Adipocyte (in vitro differentiated cells): ENCODE results near the gene MRAP.

Source experiments
- DNase-seq: peaks from one replicate; pipeline ENCODE4 v3.0.0-alpha.2; 2015; ENCODE audit warnings: low read depth
- H3K27me3 ChIP-seq: replicated peaks from 2 replicates; pipeline ENCODE4 v1.7.0; 2013; ENCODE audit warnings: mild to moderate bottlenecking, low read length, moderate library complexity; ENCODE audit not compliant: control insufficient read depth, insufficient read depth
- H3K36me3 ChIP-seq: 2 replicates; pipeline ENCODE4 v1.7.0; 2013; ENCODE audit warnings: low read length, mild to moderate bottlenecking, moderate library complexity; ENCODE audit not compliant: control insufficient read depth, insufficient read depth, severe bottlenecking
- H3K4me1 ChIP-seq: 2 replicates; pipeline ENCODE4 v1.7.0; 2013; ENCODE audit warnings: mild to moderate bottlenecking, low read length, moderate library complexity; ENCODE audit not compliant: control insufficient read depth, insufficient read depth
- H3K4me3 ChIP-seq: 2 replicates; pipeline ENCODE4 v1.7.0; 2013; ENCODE audit warnings: mild to moderate bottlenecking, low read length, moderate library complexity
- H3K9ac ChIP-seq: 2 replicates; pipeline ENCODE4 v1.7.0; 2013; ENCODE audit warnings: mild to moderate bottlenecking, low read length, moderate library complexity
- H3K9me3 ChIP-seq: 2 replicates; pipeline ENCODE4 v1.7.0; 2013; ENCODE audit warnings: mild to moderate bottlenecking, low read length, moderate library complexity; ENCODE audit not compliant: control insufficient read depth

The MRAP gene

DNA sequence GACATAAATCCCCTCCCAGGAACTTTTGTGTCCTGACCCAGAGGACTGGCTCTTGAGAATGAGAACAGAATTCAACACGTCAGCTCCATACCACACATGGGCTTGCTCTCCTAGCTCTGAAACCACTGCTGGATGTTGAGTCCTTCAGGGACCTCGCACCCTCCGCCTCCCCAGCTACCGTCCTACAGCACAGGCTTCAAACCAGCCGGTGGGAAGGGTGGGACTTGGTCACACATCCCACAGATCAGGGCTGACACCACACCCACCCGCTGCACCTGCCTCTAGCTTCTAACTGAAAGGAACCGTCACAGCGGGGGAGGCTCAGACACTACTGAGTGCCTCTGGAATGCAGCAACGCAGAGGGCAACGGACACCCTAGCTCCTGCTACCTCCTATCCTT is 24.0 kb downstream of the MRAP start:
- Histone ChIP-seq H3K9me3 (no peaks in the 10 kb centered on the region), H3K27me3 (no peaks in the 10 kb centered on the region), H3K4me3 (no peak overlapping the region), H3K4me1 (peaks cover 7% of the 10 kb centered on the region), H3K9ac (no peak overlapping the region), H3K36me3 (peaks cover 99% of the 10 kb centered on the region)
- DNase-seq = no peak

DNA sequence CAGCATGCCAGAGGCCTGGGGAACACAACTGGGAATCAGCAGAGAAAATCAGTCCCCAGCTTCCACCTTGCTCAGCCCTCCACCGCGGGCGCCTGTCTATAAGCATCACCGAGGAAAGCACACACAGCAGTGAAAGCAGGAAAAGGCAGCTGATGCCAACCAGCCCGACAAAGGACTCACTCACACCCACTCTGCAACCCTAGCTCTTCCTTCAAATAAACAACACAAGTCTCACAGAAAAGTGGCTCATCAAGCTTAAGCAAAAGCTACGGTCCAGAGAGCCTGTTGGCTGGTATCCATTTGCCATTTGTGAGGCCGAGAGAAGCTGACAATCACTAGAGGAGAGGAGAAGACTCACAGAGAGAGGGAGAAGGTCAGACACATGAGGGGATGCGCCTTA is 27.1 kb downstream of the MRAP start:
- Histone ChIP-seq H3K9me3 (no peaks in the 10 kb centered on the region), H3K4me3 (no peak overlapping the region), H3K4me1 (peaks cover 25% of the 10 kb centered on the region), H3K9ac (no peak overlapping the region), H3K27me3 (no peaks in the 10 kb centered on the region), H3K36me3 (peaks cover 77% of the 10 kb centered on the region)
- no peak for DNase-seq

DNA sequence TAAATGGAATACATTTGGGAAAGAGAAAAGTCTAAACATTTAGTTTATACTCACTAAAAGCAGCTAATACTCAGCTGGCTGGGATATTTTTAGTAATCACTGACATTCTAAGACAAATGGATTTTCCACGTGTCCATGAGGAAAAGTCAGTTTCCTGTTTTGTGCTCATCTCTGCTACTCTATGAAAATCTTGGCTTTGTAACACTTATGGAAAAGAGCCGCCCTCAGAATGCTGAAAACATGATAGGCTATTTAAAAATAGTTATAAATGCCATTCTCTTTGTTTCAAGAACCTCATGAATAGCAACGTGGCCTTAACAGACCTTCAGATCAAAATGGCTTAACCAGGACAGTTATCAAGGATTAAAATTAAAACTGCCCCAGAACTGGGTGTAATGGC is 29.9 kb downstream of the MRAP start:
- Histone ChIP-seq H3K9ac (peak overlapping the region; percentile 57), H3K27me3 (no peaks in the 10 kb centered on the region), H3K36me3 (peaks cover 75% of the 10 kb centered on the region), H3K9me3 (no peaks in the 10 kb centered on the region), H3K4me3 (peak overlapping the region; percentile 35), H3K4me1 (peaks cover 25% of the 10 kb centered on the region)
- no peak for DNase-seq

DNA sequence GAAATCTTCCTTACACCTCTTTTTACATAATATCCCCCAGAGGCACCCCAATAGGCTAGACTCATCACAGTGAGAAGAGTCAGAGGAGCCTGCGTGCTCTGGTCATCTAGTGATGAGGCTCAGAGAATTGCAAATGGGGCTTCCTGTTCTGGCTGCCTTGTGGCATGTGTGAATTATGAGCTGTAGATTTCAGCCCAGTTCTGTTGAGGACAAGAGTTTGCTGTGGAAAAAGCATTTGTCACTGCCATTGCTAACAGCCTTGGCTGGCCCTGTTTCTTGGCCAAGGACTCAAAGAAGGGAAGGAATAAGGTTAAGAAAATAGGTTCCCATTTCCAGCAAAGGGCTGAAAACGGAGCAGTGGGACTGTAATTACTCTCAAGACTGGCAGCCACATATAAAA is 30.7 kb downstream of the MRAP start:
- no peak for DNase-seq
- Histone ChIP-seq H3K36me3 (peaks cover 75% of the 10 kb centered on the region), H3K4me1 (peaks cover 25% of the 10 kb centered on the region)

DNA sequence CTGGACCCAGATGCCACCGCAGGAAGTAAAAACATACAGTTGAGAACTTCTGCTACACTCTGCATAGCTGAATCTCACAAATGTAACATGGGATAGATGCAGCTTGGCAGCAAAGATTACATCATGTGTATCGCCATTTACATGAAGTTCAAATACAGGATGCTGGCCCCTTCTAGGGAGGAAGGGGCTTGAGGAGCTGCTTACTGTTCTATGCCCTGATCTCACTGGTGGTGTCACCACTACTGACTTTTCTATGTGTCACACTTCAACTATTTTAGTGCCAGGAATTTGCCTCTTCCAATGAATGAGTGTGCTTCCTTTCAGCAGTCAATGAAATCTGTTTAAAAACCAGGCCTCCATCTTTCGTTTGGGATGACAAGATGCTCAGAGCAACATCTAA is 31.1 kb downstream of the MRAP start:
- Histone ChIP-seq H3K27me3 (no peaks in the 10 kb centered on the region), H3K9ac (no peak overlapping the region), H3K36me3 (peaks cover 75% of the 10 kb centered on the region), H3K9me3 (no peaks in the 10 kb centered on the region), H3K4me1 (peaks cover 25% of the 10 kb centered on the region), H3K4me3 (no peak overlapping the region)
- DNase-seq = no peak

More for the DNA sequence above, 30.7 kb downstream of the MRAP start:
- H3K9ac ChIP-seq = peak overlapping the region; percentile 57
- H3K9me3 ChIP-seq = no peaks in the 10 kb centered on the region
- H3K27me3 ChIP-seq = no peaks in the 10 kb centered on the region
- peak overlapping the region; percentile 35 for H3K4me3 ChIP-seq

DNA sequence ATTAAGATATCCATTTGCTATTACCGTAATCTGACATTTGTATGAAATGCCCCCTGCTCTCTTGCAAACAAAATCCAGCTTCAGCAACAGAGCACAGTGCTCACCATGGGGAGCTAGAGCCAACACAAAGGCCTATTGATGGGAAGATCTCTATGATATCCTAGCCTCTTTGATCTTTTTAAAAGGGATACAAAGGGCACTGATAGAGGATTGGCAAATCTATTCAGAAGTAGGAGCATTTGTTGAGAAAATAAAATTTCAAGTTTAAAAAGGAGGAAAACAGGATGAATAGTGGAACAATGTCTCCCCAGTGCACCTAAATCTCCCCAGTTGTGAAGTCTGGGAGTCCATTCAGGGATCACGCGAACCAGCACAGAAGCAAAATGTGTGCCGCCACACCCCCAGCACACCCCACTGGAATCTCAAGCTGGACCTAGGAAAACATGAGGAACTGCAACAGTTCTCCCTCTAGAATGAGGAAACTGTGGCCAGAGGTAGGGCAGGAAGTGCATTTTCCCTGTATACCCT is 32.2 kb downstream of the MRAP start:
- H3K9me3 ChIP-seq = no peaks in the 10 kb centered on the region
- no peak for DNase-seq
- H3K27me3 ChIP-seq = no peaks in the 10 kb centered on the region
- H3K9ac ChIP-seq = no peak overlapping the region
- peaks cover 75% of the 10 kb centered on the region for H3K36me3 ChIP-seq
- H3K4me1 ChIP-seq = peaks cover 25% of the 10 kb centered on the region
- no peak overlapping the region for H3K4me3 ChIP-seq

DNA sequence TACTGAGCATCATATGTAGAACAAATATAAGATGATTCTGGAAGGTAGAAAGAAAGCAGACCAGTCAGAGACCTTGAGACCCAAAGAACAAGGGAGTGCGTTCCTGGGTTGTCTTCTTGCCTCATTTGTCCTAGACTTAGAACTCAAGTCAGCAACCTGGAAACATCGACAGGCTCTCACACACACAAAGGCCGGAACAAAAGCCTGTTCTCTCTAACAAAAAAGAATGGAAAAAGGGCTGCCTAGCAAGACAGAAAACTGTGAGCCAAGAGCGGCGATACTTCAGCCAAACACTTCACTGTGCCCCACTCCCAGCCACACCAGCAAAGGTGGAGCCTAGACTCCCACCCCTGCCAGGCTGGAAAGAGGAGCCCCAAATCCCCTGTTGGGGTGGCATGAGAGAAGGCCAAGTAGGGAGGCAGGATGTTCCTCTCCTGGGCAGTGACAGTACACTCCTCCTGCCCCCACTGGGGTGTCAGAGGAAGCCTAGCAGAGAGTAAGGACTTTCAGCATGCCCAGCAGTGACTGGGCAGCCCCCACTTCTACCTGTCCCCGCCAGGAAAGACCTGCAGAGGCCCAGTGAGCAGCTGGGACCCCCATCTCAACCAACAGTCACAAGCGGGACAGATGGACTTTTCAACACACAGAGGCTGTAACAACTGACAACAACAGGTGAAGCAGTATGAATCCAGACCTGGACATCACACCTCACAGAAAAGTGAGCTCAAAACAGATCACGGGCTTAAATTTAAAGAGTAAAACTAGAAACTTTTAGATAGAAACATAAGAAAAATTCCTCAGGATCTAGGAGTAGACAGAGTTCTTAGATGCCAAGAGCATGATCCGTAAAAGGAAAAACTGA is 33.0 kb downstream of the MRAP start:
- no peak for DNase-seq
- Histone ChIP-seq H3K9ac (no peak overlapping the region), H3K36me3 (peaks cover 75% of the 10 kb centered on the region), H3K27me3 (no peaks in the 10 kb centered on the region), H3K4me3 (no peak overlapping the region), H3K4me1 (peaks cover 31% of the 10 kb centered on the region), H3K9me3 (no peaks in the 10 kb centered on the region)

DNA sequence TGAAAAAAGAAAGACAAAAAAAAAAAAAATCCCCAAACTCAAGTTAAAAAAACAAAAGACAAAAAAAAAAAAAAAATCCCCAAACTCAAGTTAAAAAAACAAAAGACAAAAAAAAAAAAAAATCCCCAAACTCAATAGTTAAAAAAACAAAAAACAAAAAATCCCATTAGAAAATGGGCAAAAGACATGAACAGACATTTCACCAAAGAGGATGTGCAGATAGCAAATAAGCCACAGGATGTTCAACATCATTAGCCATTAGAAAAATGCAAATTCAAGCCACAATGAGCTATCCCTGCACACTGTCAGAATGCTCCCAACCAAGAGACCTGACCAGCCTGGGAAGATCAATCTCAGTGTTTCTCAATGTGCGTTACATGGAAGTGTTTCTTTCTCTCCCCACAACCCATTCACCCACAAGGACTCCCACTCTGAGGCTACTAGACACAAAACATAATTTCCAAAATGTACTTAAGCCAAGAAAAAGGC is 33.9 kb downstream of the MRAP start:
- Histone ChIP-seq H3K27me3 (no peaks in the 10 kb centered on the region), H3K36me3 (peaks cover 75% of the 10 kb centered on the region), H3K9me3 (no peaks in the 10 kb centered on the region), H3K4me1 (peaks cover 35% of the 10 kb centered on the region), H3K9ac (no peak overlapping the region), H3K4me3 (no peak overlapping the region)
- DNase-seq = no peak

DNA sequence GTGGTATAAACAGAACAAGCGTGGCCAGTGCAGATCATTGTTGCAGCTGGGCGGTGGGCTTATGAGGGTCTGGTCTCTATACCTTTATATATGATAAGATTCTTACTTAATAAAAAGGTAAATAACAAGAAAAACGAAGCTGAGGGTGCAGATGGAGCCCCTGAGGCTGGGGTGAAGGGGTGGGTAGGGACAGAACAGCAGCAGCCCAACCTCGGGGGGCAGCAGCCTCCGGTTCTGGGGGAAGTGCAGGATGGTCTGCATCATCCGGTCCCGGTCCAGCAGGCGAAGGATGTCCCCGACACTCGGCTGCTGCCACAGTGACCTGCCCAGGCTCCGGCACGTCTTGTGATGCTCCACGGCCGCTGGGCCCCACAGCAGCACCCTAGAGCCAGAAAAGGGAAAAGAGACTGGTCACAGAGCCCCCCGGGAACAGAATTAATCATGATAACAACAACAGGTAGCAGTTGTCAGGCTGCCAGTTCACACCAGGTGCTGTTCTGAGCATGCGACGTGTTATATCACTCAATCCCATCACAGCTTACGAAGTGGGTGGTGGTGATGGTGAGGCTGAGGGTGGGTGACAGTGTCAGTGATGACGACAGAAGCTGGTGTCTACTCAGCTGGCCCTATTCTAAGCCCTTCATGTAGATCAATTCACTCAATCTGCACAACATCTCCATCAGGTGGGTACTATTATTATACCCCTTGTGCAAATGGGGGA is 35.5 kb downstream of the MRAP start:
- peaks cover 86% of the 10 kb centered on the region for H3K36me3 ChIP-seq
- no peak overlapping the region for H3K9ac ChIP-seq

DNA sequence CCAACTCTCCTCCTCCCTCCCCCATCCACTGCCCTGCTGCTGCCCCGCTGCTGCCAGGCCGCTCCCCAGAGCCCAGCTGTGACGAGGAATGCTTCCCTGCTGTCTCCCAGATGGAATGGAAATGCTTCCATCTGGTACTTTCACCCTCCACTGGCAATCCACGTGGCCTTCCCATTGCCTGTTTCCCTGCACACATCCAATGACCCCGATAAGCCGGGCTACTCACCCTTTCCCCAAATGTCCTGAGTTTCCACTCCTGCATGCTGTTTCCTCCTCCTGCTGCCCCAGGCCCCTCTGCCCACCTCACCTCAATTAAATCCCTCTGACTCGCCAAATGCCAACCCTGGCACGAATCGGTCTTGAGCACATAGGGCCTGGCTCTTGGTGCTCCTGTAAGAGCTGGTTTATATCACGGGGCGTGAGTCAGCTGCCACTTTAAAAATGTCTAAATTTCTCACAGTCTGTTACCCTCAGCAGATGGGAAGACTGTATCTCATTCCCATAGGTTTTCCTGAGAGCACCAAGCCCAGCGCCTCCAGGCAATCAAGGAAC is 36.4 kb downstream of the MRAP start:
- Histone ChIP-seq H3K36me3 (peaks cover 95% of the 10 kb centered on the region), H3K4me1 (peaks cover 13% of the 10 kb centered on the region), H3K4me3 (no peak overlapping the region), H3K27me3 (no peaks in the 10 kb centered on the region), H3K9me3 (no peaks in the 10 kb centered on the region), H3K9ac (no peak overlapping the region)
- peak; percentile 16 for DNase-seq

More for the DNA sequence above, 35.5 kb downstream of the MRAP start:
- Histone ChIP-seq H3K27me3 (no peaks in the 10 kb centered on the region), H3K4me1 (peaks cover 22% of the 10 kb centered on the region), H3K4me3 (no peak overlapping the region), H3K9me3 (no peaks in the 10 kb centered on the region)
- DNase-seq = no peak
